Motor neuron (in vitro differentiated cells): Measurements from ENCODE around the gene DHRS1. TPM values are rescaled to one million over a fixed set of nuclear protein-coding genes. Genes with fewer than 3 reads are reported as not detected.

Experiments used
- ATAC-seq, 8 experiments: fragments of 200-7000 bp; cut with Tn5 transposase; replicated peaks in 6 of 8; 2 replicates each; pipeline ENCODE4 v1.8.0; 2021; ENCODE audit warnings: mild to moderate bottlenecking in 8 of 8, moderate library complexity in 8 of 8
- H3K27ac ChIP-seq, 2 donors: fragments of 250-450 bp; sonication (Bioruptor Pico); 2 replicates each; pipeline ENCODE4 v1.9.0; 2021; ENCODE audit warnings: antibody characterized with exemption in 2 of 2, mild to moderate bottlenecking in 2 of 2, moderate library complexity in 1 of 2
- H3K4me1 ChIP-seq, 2 donors: fragments of 250-450 bp; sonication (Bioruptor Pico); replicated peaks in 1 of 2; 2 replicates each; pipeline ENCODE4 v1.6.1; 2021; ENCODE audit warnings: antibody characterized with exemption in 2 of 2, mild to moderate bottlenecking in 2 of 2, moderate library complexity in 1 of 2
- H3K4me3 ChIP-seq, 5 donors: fragments of 250-450 bp; sonication (Bioruptor Pico); 2 replicates each; pipeline ENCODE4 v1.9.0; 2021; ENCODE audit warnings: antibody characterized with exemption in 5 of 5, mild to moderate bottlenecking in 5 of 5, moderate library complexity in 4 of 5
- WGBS, 10 experiments: fragments of 450-650 bp; shearing (Covaris generic); methylation state at CpG; one replicate each; pipeline ENCODE4 v1.0.0; 2022; 5-methylcytosine and 5-hydroxymethylcytosine counted together
- in situ Hi-C, 9 experiments: fragments of 400-800 bp; cut with MboI; loops; one replicate each; pipeline ENCODE4 v1.15.0; 2021; ENCODE audit warnings: low sequenced_read_pairs in 9 of 9, low pct_unique_long_range_greater_than_20kb in 2 of 9; ENCODE audit not compliant: unreplicated experiment in 9 of 9
- total RNA-seq, 8 experiments: library from RNA; unstranded; fragments of 300-600 nt; gene quantifications; 2 replicates each; pipeline versions ENCODE4 v1.2.3 to v1.2.4, GENCODE V29; 2022

The DHRS1 gene
- 10 to 100 TPM; 11.4 to 26.5 (median 16.4) TPM for total RNA-seq

DNA sequence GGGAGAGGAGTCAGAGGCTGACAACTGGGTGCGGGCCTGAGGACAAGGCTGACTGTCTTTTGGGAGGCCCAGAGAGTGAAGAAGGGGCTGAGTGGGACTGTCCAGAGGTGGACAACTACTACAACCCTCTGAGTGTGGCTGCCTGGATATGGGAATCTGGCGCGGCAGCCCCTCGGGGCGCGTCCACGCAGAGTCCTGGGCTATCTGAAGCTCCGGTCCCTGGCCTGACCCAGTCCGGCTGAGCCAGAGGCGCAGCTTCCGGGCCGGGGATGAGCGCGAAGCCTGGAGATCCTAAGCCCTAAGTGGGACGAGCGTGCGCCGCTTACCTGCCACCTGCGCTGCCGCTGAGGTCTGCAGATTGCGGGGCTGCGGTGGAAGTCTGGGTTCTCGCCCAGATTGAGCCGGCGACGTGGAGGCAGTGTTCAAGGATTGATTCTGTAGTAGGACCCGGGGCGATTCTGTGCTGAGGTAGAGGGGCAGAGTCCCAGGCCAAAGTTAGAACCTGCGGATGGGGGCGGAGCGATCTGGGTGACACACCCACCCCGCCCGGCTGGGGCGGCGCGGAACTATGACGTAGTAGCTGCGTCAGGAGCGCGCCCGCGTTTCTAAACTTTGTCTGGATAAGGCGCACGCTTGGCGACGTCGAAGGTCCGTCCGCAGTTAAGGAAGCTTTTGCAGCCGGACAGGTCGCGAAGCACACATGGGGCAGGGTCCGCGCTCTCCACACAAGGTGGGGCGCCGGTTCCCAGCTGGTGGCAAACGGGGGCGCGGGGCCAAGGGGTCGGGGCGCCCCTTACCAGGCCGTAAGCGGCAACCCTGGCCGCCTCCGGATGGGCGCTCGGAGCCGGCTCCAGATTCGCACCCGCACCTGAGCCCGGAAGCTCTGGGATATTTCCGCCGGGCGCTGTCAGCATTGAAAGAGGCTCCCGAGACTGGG is at the start of gene DHRS1, which contains the start of gene NOP9:
Gene DHRS1, minus strand, starts transcription at position 526 of the 937 bp plus-strand sequence. CDS start 674 bp downstream, outside the sequence.
Gene NOP9, plus strand, starts transcription at position 596 of the 937 bp plus-strand sequence. Its CDS starts 105 bp downstream, at position 701.
- 0 to 3% (median 1%) methylated on average over 2 to 25 of the region's 75 CpGs; no CpG with 5 or more reads in 4 of the 10 experiments for WGBS, 10 experiments
- peak; percentile 70 to 86 (median 79) for ATAC-seq
- peaks cover 6 to 10% of the 10 kb centered on the region in 2 donors for H3K4me1 ChIP-seq
- in situ Hi-C loops = loop anchor here in 1 of 9 experiments (10.0 kb wide), 1 partner anchor 55 kb away; the partner anchor contains the start of gene TINF2
- H3K27ac ChIP-seq = peak within 1 kb of the TSS; percentile 31 to 65
- peak within 1 kb of the TSS; percentile 67 to 95 (median 76) for H3K4me3 ChIP-seq

DNA sequence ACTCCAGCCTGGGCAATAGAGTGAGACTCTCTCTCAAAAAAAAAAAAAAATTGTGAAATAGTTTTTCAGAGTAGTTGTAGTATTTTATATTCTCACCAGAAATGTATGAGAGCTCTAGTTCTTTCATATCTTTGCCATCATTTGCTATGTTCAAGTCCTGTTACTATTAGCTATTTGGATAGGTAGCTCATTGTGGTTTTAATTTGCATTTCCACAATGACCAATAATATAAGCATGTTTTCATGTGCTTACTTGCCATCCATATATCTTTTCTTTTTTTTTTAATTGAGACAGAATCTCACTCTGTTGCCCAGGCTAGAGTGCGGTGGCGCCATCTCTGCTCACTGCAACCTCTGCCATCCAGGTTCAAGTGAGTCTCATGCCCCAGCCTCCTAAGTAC is 48.6 kb upstream of the DHRS1 start:
- in situ Hi-C loops = loop anchor here in 4 of 9 experiments (25.0 kb wide), 1 partner anchor 89 kb away; the partner anchor contains the start of genes CBLN3 (in 4 of the 4), KHNYN (in 4 of the 4) and SDR39U1 (in 4 of the 4)
- Histone ChIP-seq H3K4me1 (no peaks in the 10 kb centered on the region), H3K4me3 (no peak overlapping the region), H3K27ac (no peak overlapping the region)
- 71 to 100% (median 88%) methylated on average over 2 of the region's 2 CpGs; no CpG with 5 or more reads in 4 of the 10 experiments for WGBS, 10 experiments
- ATAC-seq = no peak

DNA sequence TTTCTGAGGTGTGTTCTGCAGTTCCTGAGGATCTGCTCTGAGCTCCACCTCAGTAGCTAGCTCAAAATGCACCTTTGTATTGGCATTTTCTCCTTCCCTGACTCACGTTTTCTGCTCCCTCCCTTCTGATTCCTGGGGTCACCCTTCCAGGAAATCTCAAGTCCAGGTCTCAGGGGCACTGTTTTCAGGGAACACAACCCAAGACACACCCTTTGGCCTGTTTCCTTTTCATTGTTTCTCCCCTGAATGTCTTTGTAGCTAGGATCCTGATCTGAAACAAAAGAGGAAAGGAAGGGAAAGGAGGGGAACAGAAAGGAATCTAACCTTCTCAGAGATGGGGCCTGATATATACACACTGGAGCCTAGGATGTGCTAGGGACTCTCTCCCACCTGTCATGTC is 47.6 kb upstream of the DHRS1 start:
- WGBS, 10 experiments = 11 to 20% (median 17%) methylated on average over 1 of the region's 1 CpG; no CpG with 5 or more reads in 6 of the 10 experiments
- no peaks in the 10 kb centered on the region for H3K4me1 ChIP-seq
- in situ Hi-C loops = loop anchor here in 4 of 9 experiments (25.0 kb wide), 1 partner anchor 90 kb away; the partner anchor contains the start of genes CBLN3 (in 4 of the 4), KHNYN (in 4 of the 4) and SDR39U1 (in 4 of the 4)
- no peak for ATAC-seq
- no peak overlapping the region for H3K27ac ChIP-seq
- no peak overlapping the region for H3K4me3 ChIP-seq

DNA sequence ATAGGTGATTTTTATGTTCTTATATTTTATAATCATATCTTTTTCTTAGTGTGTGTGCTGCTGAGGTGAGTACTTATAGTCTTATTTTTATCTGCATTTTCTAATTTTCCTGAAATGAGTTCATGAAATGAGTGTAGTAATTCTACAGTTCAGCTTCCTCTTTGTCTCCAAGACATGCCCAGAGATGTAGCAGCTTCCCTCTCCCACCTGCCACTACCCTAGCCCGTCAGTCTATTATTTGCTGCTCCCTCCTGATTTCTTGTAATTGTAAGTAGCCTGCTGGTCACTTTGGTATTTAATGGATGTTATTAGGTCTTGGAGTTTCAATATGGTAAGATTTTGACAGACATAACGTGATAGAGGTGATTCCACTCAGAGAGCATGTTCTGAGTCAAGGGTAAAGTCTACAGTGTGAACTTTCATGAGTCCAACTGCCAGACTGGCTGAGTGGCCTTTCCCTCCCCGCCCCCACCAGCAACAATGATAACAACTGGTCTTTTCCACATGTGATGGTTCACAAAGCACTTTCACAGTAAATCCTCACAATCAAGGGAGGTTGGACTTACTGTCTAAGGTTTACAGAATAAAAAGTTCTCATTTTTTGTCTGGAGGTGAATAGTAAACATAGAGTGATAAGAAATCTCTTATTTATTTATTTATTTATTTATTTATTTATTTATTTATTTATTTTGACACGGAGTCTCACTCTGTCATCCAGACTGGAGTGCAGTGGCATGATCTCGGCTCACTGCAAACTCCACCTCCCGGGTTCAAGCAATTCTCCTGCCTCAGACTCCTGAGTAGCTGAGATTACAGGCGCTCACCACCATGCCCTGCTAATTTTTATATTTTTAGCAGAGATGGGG is 44.4 kb upstream of the DHRS1 start:
- ATAC-seq = no peak
- no peak overlapping the region for H3K4me3 ChIP-seq
- H3K4me1 ChIP-seq = peaks cover 0 to 3% of the 10 kb centered on the region in 2 donors
- WGBS, 10 experiments = 39 to 84% (median 72%) methylated on average over 2 to 7 of the region's 7 CpGs; no CpG with 5 or more reads in 1 of the 10 experiments
- H3K27ac ChIP-seq = no peak overlapping the region
- in situ Hi-C loops = loop anchor here in 4 of 9 experiments (25.0 kb wide), 1 partner anchor 93 kb away; the partner anchor contains the start of genes CBLN3 (in 4 of the 4), KHNYN (in 4 of the 4) and SDR39U1 (in 4 of the 4)

DNA sequence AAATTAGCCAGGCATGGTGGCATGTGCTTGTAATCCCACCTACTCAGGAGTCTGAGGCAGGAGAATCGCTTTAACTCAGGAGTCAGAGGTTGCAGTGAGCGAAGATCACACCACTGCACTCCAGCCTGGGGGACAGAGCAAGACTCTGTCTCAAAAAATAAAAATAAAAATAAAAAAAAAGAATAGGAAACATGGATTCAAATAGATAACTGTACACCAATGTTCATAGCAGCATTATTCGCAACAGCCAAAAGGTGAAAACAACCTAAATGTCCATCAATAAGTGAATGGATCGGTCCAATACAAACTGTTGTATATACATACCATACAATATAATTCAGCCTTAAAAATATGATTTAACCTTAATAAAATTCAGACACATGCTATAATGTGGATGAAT is 43.3 kb upstream of the DHRS1 start:
- in situ Hi-C loops = loop anchor here in 4 of 9 experiments (25.0 kb wide), 1 partner anchor 94 kb away; the partner anchor contains the start of genes CBLN3 (in 4 of the 4), KHNYN (in 4 of the 4) and SDR39U1 (in 4 of the 4)
- no peak for ATAC-seq
- Histone ChIP-seq H3K4me1 (peaks cover 0 to 4% of the 10 kb centered on the region in 2 donors), H3K27ac (no peak overlapping the region), H3K4me3 (no peak overlapping the region)
- WGBS, 10 experiments = 70 to 100% (median 90%) methylated on average over 1 to 4 of the region's 4 CpGs; no CpG with 5 or more reads in 1 of the 10 experiments

DNA sequence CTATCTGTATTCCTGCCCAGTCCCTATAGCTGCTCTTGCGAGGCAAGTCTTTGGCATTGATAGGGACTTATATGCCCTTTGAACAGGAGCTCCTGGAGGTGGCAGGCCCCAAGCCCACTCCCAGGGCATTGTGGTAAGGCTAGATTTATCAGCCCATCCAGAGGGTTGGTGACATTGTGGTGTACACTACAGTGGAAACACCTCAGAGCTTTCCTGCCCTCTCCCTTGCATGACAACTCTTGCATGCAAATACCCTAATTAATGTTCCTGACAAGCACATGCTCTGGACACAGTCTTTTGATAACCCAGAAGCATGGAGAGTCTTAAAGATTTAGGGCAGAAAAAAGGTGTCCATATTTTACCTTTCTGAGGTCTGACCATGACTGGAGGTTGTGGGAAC is 41.0 kb upstream of the DHRS1 start:
- no peak overlapping the region for H3K4me3 ChIP-seq
- H3K4me1 ChIP-seq = peaks cover 0 to 4% of the 10 kb centered on the region in 2 donors
- ATAC-seq = no peak
- H3K27ac ChIP-seq = no peak overlapping the region
- 17 to 100% (median 94%) methylated on average over 1 of the region's 1 CpG; no CpG with 5 or more reads in 6 of the 10 experiments for WGBS, 10 experiments
- in situ Hi-C loops = loop anchor here in 4 of 9 experiments (25.0 kb wide), 1 partner anchor 97 kb away; the partner anchor contains the start of genes CBLN3 (in 4 of the 4), KHNYN (in 4 of the 4) and SDR39U1 (in 4 of the 4)

DNA sequence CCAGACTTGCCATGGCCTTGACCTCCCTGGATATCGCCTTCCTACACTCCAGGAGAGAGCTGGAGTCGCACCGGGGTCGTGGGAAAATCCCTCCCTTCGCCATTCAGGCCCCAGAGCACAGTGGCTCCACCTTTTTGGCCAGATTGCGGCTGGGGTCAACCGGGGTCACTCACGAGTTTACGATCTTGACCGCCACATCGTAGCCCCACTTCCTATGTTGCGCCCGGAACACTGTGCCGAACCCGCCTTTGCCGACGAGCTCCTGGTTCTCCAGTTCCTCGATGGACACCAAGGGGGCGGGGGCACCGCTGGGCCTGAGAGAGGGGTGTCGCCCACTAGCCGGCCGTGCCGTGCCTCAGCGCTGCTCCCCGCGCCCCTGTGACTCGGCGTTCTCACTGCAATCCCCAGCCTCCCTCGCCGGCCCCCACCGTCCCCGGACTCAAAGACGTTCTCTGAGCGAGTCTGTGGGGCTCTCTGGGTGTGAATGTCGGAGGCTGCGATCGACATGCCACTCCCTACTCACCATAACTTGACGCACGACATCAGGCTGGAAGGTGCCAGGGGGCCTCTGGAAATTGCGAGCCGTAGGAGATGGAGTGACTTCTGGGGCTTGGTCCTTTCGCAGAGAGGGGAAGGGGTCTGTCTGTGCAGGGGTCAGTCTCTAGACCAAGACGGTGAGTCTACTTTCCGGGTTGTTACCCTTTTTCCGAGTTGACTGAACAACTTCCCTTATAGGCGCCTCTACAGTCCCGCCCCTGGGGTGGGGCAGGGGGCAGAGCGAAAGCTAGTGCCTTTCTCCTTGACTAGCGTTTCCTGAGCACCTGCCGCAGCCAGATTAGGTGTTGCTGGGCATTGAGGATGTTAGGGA is 39.9 kb upstream of the DHRS1 start, which contains the start of gene RIPK3:
Gene RIPK3, minus strand, starts transcription at position 708 of the 868 bp plus-strand sequence. Its CDS starts 165 bp downstream, at position 543.
- Histone ChIP-seq H3K27ac (no peak within 1 kb of the TSS), H3K4me1 (peaks cover 0 to 9% of the 10 kb centered on the region in 2 donors), H3K4me3 (no peak within 1 kb of the TSS)
- 0 to 53% (median 10%) methylated on average over 1 to 13 of the region's 51 CpGs; no CpG with 5 or more reads in 4 of the 10 experiments for WGBS, 10 experiments
- peak in 5 of 8 experiments; percentile 13 to 84 (median 49) for ATAC-seq
- in situ Hi-C loops = loop anchor here in 8 of 9 experiments (10.0 to 25.0 kb wide), 2 partner anchors 95 to 98 kb away; partner anchors contain the start of genes CBLN3 (in 4 of the 8), KHNYN (in 4 of the 8) and SDR39U1 (in 4 of the 8)

DNA sequence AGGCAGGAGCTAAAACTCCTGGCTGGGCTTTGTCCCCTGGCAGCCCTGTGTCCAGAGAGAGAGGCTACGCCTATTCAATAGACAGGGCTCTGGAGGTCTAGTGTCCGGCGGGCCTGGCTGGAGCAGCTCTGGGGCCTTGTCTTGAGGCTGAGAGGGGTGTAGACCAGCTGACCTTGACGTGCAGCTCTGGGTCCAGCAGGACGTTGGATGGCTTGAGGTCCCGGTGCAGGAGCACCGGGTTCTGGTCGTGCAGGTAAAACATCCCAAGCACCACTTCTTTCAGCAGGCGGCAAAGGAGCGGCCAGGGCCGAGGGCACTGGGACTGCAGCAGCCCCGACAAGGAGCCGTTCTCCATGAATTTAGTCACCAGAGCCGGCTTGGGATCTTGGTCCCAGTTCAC is 39.3 kb upstream of the DHRS1 start:
- in situ Hi-C loops = loop anchor here in 8 of 9 experiments (10.0 to 25.0 kb wide), 2 partner anchors 96 to 98 kb away; partner anchors contain the start of genes CBLN3 (in 4 of the 8), KHNYN (in 4 of the 8) and SDR39U1 (in 4 of the 8)
- no peak for ATAC-seq
- Histone ChIP-seq H3K27ac (no peak overlapping the region), H3K4me3 (no peak overlapping the region), H3K4me1 (peaks cover 0 to 10% of the 10 kb centered on the region in 2 donors)
- WGBS, 10 experiments = 29 to 100% (median 64%) methylated on average over 1 to 11 of the region's 14 CpGs; no CpG with 5 or more reads in 4 of the 10 experiments

DNA sequence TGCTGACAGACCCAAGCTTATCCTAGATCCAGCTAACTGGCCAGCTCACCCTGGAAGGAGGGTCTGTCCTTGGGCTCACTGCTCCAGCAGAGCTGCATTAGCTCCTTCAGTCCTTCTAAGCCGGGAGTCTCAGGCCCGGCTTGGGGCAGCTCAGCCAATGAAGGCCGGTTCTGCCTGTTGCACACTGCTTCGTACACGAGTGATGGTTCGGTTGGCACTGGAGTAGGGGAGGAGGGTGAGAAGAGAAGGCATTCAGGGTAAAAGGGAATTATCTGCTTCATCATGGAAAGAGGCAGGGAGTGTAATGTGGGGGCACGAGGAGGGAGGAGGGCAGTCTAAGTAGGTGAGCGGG is 38.2 kb upstream of the DHRS1 start:
- WGBS, 10 experiments = 64 to 100% (median 76%) methylated on average over 2 to 8 of the region's 8 CpGs; no CpG with 5 or more reads in 3 of the 10 experiments
- ATAC-seq = no peak
- Histone ChIP-seq H3K4me1 (peaks cover 0 to 10% of the 10 kb centered on the region in 2 donors), H3K27ac (no peak overlapping the region), H3K4me3 (no peak overlapping the region)
- in situ Hi-C loops = loop anchor here in 8 of 9 experiments (10.0 to 25.0 kb wide), 2 partner anchors 97 to 100 kb away; partner anchors contain the start of genes CBLN3 (in 4 of the 8), KHNYN (in 4 of the 8) and SDR39U1 (in 4 of the 8)

DNA sequence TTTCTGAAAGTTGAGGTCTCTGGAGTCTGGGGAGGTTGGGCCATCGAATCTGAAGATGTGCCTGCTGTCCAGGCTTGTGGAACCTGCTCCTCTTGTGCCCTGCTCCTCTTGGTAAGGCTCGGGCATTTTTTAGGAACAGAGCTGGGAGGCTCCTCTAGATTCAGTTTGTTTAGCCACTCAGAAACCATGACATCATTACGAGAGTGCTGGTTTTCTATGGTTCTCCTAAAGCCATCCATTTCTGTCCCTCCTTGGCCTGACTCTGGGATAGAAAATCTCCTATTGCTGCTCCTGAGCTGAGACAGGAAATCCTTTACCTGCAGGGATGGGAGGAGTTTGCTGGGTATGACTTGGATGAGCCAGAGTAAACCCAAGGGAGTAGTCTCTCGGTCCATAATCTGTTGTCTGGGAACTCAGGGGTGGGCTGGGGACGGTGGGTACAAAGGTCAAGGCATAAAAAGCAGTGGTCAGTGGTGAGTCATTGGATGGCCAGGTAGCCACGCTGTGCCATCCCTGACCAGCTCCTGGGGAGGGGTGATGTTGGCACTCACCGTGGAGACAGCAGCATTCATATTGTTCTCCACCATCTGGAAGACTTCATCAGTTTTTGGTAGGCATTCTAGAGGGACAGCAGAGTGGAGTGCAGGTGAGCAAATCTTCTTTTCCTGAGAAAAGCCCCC is 37.7 kb upstream of the DHRS1 start:
- no peak for ATAC-seq
- in situ Hi-C loops = loop anchor here in 8 of 9 experiments (10.0 to 25.0 kb wide), 2 partner anchors 98 to 100 kb away; partner anchors contain the start of genes CBLN3 (in 4 of the 8), KHNYN (in 4 of the 8) and SDR39U1 (in 4 of the 8)
- Histone ChIP-seq H3K4me3 (no peak overlapping the region), H3K27ac (no peak overlapping the region), H3K4me1 (peaks cover 0 to 10% of the 10 kb centered on the region in 2 donors)
- WGBS, 10 experiments = 42 to 80% (median 65%) methylated on average over 1 to 4 of the region's 7 CpGs; no CpG with 5 or more reads in 3 of the 10 experiments
